ENCODE measurements around the gene NPEPL1.

The NPEPL1 gene

DNA sequence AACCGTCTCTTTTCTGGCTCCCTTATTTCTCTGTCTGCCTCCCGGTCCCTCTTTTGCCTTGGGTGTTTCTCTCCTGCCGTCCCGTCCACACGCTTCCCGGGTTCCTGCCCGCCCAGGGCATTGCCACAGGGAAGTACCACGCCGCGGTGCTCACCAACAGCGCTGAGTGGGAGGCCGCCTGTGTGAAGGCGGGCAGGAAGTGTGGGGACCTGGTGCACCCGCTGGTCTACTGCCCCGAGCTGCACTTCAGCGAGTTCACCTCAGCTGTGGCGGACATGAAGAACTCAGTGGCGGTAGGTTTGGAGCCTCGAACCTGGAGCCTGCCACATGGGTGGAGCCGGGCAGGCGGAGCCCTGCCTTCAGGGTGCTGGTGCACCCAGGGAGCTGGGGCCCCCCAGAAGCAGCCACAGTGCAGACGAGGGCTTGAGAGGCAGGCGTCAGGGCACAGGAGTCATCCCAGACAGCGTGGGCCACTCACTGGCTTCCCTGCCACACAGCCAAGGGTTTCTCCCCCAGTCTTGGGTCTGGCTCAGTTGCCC, 21.3 kb downstream of the NPEPL1 start:
- TF ChIP-seq RAD21 (IDR thresholded peaks at IDR 0.05; ENCODE audit: low read depth) = no peak
- no peak for TF ChIP-seq TAF1 (IDR thresholded peaks at IDR 0.05; ENCODE audit: low read depth)
- TF ChIP-seq EP300 (IDR thresholded peaks at IDR 0.05; ENCODE audit: borderline replicate concordance) = no peak
- TF ChIP-seq, protein P1, sequence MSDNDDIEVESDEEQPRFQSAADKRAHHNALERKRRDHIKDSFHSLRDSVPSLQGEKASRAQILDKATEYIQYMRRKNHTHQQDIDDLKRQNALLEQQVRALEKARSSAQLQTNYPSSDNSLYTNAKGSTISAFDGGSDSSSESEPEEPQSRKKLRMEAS (IDR thresholded peaks at IDR 0.05) = no peak

DNA sequence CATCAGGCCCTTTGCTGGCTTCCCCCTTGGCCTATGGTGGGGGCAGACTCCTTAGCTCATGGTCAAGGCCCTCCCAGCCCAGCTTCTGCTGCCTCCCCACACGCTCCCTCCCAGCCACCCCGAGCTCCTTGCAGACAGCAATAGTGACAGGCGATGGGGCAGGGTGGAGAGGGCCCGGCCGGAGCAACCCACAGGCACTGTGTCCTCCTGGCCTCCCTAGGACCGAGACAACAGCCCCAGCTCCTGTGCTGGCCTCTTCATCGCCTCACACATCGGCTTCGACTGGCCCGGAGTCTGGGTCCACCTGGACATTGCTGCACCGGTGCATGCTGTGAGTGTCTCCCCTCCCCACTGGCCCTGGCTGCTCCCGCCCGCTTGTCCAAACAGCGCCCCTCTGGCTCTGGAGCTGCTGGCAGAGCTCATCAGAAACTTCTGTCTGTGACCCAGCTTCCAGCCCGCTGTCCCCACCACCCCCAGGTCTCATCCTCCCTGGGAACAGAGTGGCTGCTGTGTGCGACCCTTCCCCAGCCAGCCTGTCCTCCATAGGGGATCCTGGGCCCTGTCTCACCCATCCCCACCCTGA, 21.8 kb downstream of the NPEPL1 start:
- TF ChIP-seq CEBPB (IDR thresholded peaks at IDR 0.05) (no peak), YY1 (IDR thresholded peaks at IDR 0.05; ENCODE audit: low read depth) (no peak)
- TF ChIP-seq, protein P1 (IDR thresholded peaks at IDR 0.05) = no peak

DNA sequence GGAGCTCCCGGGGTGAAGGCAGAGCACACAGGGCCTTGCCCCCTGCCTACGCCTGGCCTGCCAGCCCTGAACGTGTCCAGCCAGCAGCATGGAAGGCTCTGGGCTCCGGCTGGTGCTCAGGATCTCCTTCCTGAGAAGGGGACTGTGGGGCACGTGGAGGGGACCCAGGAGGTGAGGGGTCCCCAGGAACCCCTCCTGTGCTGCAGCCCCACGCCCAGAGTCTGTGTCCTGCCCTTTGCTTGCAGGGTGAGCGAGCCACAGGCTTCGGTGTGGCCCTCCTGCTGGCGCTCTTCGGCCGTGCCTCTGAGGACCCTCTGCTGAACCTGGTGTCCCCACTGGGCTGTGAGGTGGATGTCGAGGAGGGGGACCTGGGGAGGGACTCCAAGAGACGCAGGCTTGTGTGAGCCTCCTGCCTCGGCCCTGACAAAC, 22.3 kb downstream of the NPEPL1 start:
- TF ChIP-seq CREB1 (IDR thresholded peaks at IDR 0.05; ENCODE audit: low read depth) = no peak
- no peak for TF ChIP-seq REST (IDR thresholded peaks at IDR 0.05; ENCODE audit: low read depth)
- no peak for TF ChIP-seq ZBTB7A (IDR thresholded peaks at IDR 0.05; ENCODE audit: low read depth)
- no peak for TF ChIP-seq CEBPB (IDR thresholded peaks at IDR 0.05)
- TF ChIP-seq USF1 (IDR thresholded peaks at IDR 0.05) = no peak
- TF ChIP-seq TAF1 (IDR thresholded peaks at IDR 0.05; ENCODE audit: low read depth) = no peak
- TF ChIP-seq EGR1 (IDR thresholded peaks at IDR 0.05) = no peak
- TF ChIP-seq RAD21 (IDR thresholded peaks at IDR 0.05; ENCODE audit: low read depth) = no peak
- no peak for TF ChIP-seq FOXM1 (IDR thresholded peaks at IDR 0.05; ENCODE audit: borderline replicate concordance, low read depth)
- TF ChIP-seq TCF12 (IDR thresholded peaks at IDR 0.05; ENCODE audit: low read depth) = no peak
- TF ChIP-seq, protein P1 (IDR thresholded peaks at IDR 0.05) = no peak
- no peak for TF ChIP-seq EP300 (IDR thresholded peaks at IDR 0.05; ENCODE audit: borderline replicate concordance)
- TF ChIP-seq YY1 (IDR thresholded peaks at IDR 0.05; ENCODE audit: low read depth) = no peak
- TF ChIP-seq NFIC (IDR thresholded peaks at IDR 0.05) = no peak

- TF ChIP-seq, protein P1 (IDR thresholded peaks at IDR 0.05) = no peak
- TF ChIP-seq CREB1 (IDR thresholded peaks at IDR 0.05; ENCODE audit: low read depth) = no peak
- no peak for TF ChIP-seq EP300 (IDR thresholded peaks at IDR 0.05; ENCODE audit: borderline replicate concordance)
- no peak for TF ChIP-seq CEBPB (IDR thresholded peaks at IDR 0.05)
- TF ChIP-seq EGR1 (IDR thresholded peaks at IDR 0.05) = no peak
- TF ChIP-seq RAD21 (IDR thresholded peaks at IDR 0.05; ENCODE audit: low read depth) = no peak
- TF ChIP-seq TEAD4 (IDR thresholded peaks at IDR 0.05) = no peak
- TF ChIP-seq REST (IDR thresholded peaks at IDR 0.05; ENCODE audit: low read depth) = no peak
- TF ChIP-seq TCF12 (IDR thresholded peaks at IDR 0.05; ENCODE audit: low read depth) = no peak
- TF ChIP-seq ZBTB7A (IDR thresholded peaks at IDR 0.05; ENCODE audit: low read depth) = no peak
Observed at GRCh38 chr20:58715391-58715800, 22.8 kb downstream of the NPEPL1 start.

- TF ChIP-seq TCF12 (IDR thresholded peaks at IDR 0.05; ENCODE audit: low read depth) = no peak
- no peak for TF ChIP-seq CREB1 (IDR thresholded peaks at IDR 0.05; ENCODE audit: low read depth)
- no peak for TF ChIP-seq NFIC (IDR thresholded peaks at IDR 0.05)
- no peak for TF ChIP-seq FOXM1 (IDR thresholded peaks at IDR 0.05; ENCODE audit: borderline replicate concordance, low read depth)
- TF ChIP-seq EGR1 (IDR thresholded peaks at IDR 0.05) = no peak
- no peak for TF ChIP-seq ZBTB7A (IDR thresholded peaks at IDR 0.05; ENCODE audit: low read depth)
- no peak for TF ChIP-seq REST (IDR thresholded peaks at IDR 0.05; ENCODE audit: low read depth)
- no peak for TF ChIP-seq EP300 (IDR thresholded peaks at IDR 0.05; ENCODE audit: borderline replicate concordance)
Observed at GRCh38 chr20:58715801-58716475, 23.3 kb downstream of the NPEPL1 start.
